GM19455 (cell line): ENCODE results near the gene CEP57L1.
A peak's percentile ranks its signal among the peaks of the same experiment; 100 is the strongest.

Experiments
- ATAC-seq: cut with Tn5 transposase; IDR thresholded peaks from one replicate; pipeline ENCODE4 v1.9.1; 2021; ENCODE audit not compliant: unreplicated experiment

The CEP57L1 gene

GRCh38 chr6:109095036-109095834 is at the start of gene CEP57L1:
CEP57L1 (plus strand) TSS chr6:109095507; CDS start chr6:109145222, 49,715 bp downstream.
- ATAC-seq = peak; percentile 81

GRCh38 chr6:109048176-109048575 is 47.1 kb upstream of the CEP57L1 start:
- no peak for ATAC-seq

GRCh38 chr6:109048670-109049415 is 46.5 kb upstream of the CEP57L1 start:
- no peak for ATAC-seq

- ATAC-seq = no peak
These were observed 45.3 kb upstream of the CEP57L1 start for GRCh38 chr6:109050012-109050411.

- no peak for ATAC-seq
These were observed 44.7 kb upstream of the CEP57L1 start for GRCh38 chr6:109050447-109051102.

GRCh38 chr6:109051301-109052017 is 43.8 kb upstream of the CEP57L1 start:
- ATAC-seq = no peak

GRCh38 chr6:109052018-109052651 is 43.2 kb upstream of the CEP57L1 start:
- no peak for ATAC-seq

- no peak for ATAC-seq
These were observed 42.5 kb upstream of the CEP57L1 start for GRCh38 chr6:109052852-109053251.

- no peak for ATAC-seq
These were observed 42.0 kb upstream of the CEP57L1 start for GRCh38 chr6:109053336-109053735.

GRCh38 chr6:109055771-109056235 is 39.5 kb upstream of the CEP57L1 start:
- no peak for ATAC-seq

- ATAC-seq = no peak
These were observed 38.6 kb upstream of the CEP57L1 start for GRCh38 chr6:109056661-109057060.

GRCh38 chr6:109058620-109059019 is 36.7 kb upstream of the CEP57L1 start:
- ATAC-seq = no peak

GRCh38 chr6:109059153-109059552 is 36.2 kb upstream of the CEP57L1 start:
- no peak for ATAC-seq

- ATAC-seq = no peak
These were observed 35.7 kb upstream of the CEP57L1 start for GRCh38 chr6:109059571-109060021.

GRCh38 chr6:109060571-109060970 is 34.7 kb upstream of the CEP57L1 start:
- ATAC-seq = no peak

GRCh38 chr6:109062216-109062615 is 33.1 kb upstream of the CEP57L1 start:
- no peak for ATAC-seq

GRCh38 chr6:109062767-109063352 is 32.4 kb upstream of the CEP57L1 start:
- ATAC-seq = no peak

GRCh38 chr6:109069746-109070145 is 25.6 kb upstream of the CEP57L1 start:
- ATAC-seq = no peak

- no peak for ATAC-seq
These were observed 24.0 kb upstream of the CEP57L1 start for GRCh38 chr6:109071125-109071917.
